MCF 10A (cell line): ENCODE data around the gene MAPK1IP1L. TPM values are rescaled to one million over a fixed set of nuclear protein-coding genes. Genes with fewer than 3 reads are reported as not detected.
"Not testable (repeated sequence)": the region's sequence is repeated elsewhere in the genome, so short reads cannot be mapped to it uniquely, and the experiment has no call there.

ENCODE experiments used
- BruUV-seq: library from RNA; stranded (reverse); fragments of 400-500 nt; replicated peaks from 2 replicates; lab custom pipeline; 2021; lab: Mats Ljungman, UMichigan
- CTCF ChIA-PET: fragments of 300-600 bp; sonication (Branson Sonifier 250); formaldehyde crosslinking; extraction: SDS; loops from one replicate; lab custom pipeline; 2021; ENCODE audit warnings: antibody characterized with exemption, inconsistent platforms; lab: Yijun Ruan, JAX
- POLR2A ChIA-PET: fragments of 300-600, 350-650 bp; sonication (Branson Sonifier 250); formaldehyde crosslinking; extraction: SDS; loops from one replicate; lab custom pipeline; 2020; ENCODE audit warnings: antibody characterized with exemption, inconsistent platforms; lab: Yijun Ruan, JAX
- DNase-seq: peaks from one replicate; pipeline ENCODE4 v3.0.0-alpha.2; 2018; ENCODE audit not compliant: unreplicated experiment
- H3K27ac Mint-ChIP-seq: one replicate; pipeline ENCODE4 v1.8.0; 2022; ENCODE audit warnings: mild to moderate bottlenecking, low read depth, mixed read lengths; ENCODE audit not compliant: unreplicated experiment
- H3K27me3 Mint-ChIP-seq: one replicate; pipeline ENCODE4 v1.8.0; 2022; ENCODE audit warnings: mixed read lengths; ENCODE audit not compliant: insufficient read depth, unreplicated experiment
- H3K36me3 Mint-ChIP-seq: one replicate; pipeline ENCODE4 v1.8.0; 2022; ENCODE audit warnings: mild to moderate bottlenecking, moderate library complexity, mixed read lengths; ENCODE audit not compliant: insufficient read depth, unreplicated experiment
- H3K4me1 Mint-ChIP-seq: one replicate; pipeline ENCODE4 v1.8.0; 2022; ENCODE audit warnings: mixed read lengths; ENCODE audit not compliant: insufficient read depth, unreplicated experiment
- H3K4me3 Mint-ChIP-seq: one replicate; pipeline ENCODE4 v1.8.0; 2022; ENCODE audit warnings: mild to moderate bottlenecking, moderate library complexity, mixed read lengths; ENCODE audit not compliant: unreplicated experiment
- H3K9me3 Mint-ChIP-seq: one replicate; pipeline ENCODE4 v1.8.0; 2022; ENCODE audit warnings: mixed read lengths; ENCODE audit not compliant: unreplicated experiment
- intact Hi-C: fragments of 100-400 bp; cut with micrococcal nuclease; formaldehyde crosslinking; loops from 2 replicates; pipeline ENCODE4 v1.14.1; 2022
- total RNA-seq: library from RNA; stranded (reverse); gene quantifications from 2 replicates; pipeline ENCODE4 v1.2.3, GENCODE V29; 2022
- TF ChIP-seq, protein P1 (sequence below): fragments of 200-600 bp; IDR thresholded peaks from one replicate; pipeline ENCODE4 v1.8.0; 2022; ENCODE audit warnings: antibody characterized with exemption, mild to moderate bottlenecking; ENCODE audit not compliant: unreplicated experiment

The MAPK1IP1L gene
- total RNA-seq, 1 experiment from 2014 or later, result 118 TPM

- Mint-ChIP-seq H3K4me1 (peaks cover 20% of the 10 kb centered on the region), H3K4me3 (peak within 1 kb of the TSS; percentile 91), H3K27ac (peak within 1 kb of the TSS; percentile 88), H3K27me3 (no peaks in the 10 kb centered on the region), H3K9me3 (no peaks in the 10 kb centered on the region), H3K36me3 (peaks cover 7% of the 10 kb centered on the region)
- intact Hi-C loops, result no loop called here
- TF ChIP-seq, protein P1, sequence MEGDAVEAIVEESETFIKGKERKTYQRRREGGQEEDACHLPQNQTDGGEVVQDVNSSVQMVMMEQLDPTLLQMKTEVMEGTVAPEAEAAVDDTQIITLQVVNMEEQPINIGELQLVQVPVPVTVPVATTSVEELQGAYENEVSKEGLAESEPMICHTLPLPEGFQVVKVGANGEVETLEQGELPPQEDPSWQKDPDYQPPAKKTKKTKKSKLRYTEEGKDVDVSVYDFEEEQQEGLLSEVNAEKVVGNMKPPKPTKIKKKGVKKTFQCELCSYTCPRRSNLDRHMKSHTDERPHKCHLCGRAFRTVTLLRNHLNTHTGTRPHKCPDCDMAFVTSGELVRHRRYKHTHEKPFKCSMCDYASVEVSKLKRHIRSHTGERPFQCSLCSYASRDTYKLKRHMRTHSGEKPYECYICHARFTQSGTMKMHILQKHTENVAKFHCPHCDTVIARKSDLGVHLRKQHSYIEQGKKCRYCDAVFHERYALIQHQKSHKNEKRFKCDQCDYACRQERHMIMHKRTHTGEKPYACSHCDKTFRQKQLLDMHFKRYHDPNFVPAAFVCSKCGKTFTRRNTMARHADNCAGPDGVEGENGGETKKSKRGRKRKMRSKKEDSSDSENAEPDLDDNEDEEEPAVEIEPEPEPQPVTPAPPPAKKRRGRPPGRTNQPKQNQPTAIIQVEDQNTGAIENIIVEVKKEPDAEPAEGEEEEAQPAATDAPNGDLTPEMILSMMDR, result no peak
- no TSS peak for BruUV-seq
- POLR2A ChIA-PET, result interaction anchor here (0.5 to 6.4 kb wide), 35 partner anchors 9 to 1971 kb away, joined by 3 to 139 read pairs (median 4); partner anchors contain the start of genes DLGAP5, GCH1 and MAPK1IP1L
- CTCF ChIA-PET, result interaction anchor here (0.9 to 1.3 kb wide), 3 partner anchors 13 to 26 kb away, joined by 3 to 6 read pairs (median 5); partner anchors contain the start of gene MAPK1IP1L
- DNase-seq, result peak; percentile 93
These were observed 24.5 kb upstream of the MAPK1IP1L start, which contains the start of the genes SOCS4 and WDHD1 for GRCh38 chr14:55026793-55027561. TSS of gene SOCS4 (plus strand) at chr14:55027236. CDS start at chr14:55043042, 15,806 bp downstream. TSS of gene WDHD1 (minus strand) at chr14:55027099. CDS start at chr14:55026787, 312 bp downstream.

GRCh38 chr14:55028066-55028465 lies 23.4 kb upstream of the MAPK1IP1L start:
- BruUV-seq, result no TSS peak
- peak overlapping the region; percentile 91 for H3K4me3 Mint-ChIP-seq
- intact Hi-C loops, result no loop called here
- TF ChIP-seq, protein P1, result no peak
- CTCF ChIA-PET, result interaction anchor here (0.7 to 2.3 kb wide), 2 partner anchors 23 to 472 kb away, joined by 5 to 7 read pairs; no protein-coding TSS in a partner anchor
- H3K9me3 Mint-ChIP-seq, result no peaks in the 10 kb centered on the region
- H3K27ac Mint-ChIP-seq, result peak overlapping the region; percentile 88
- DNase-seq, result no peak
- POLR2A ChIA-PET, result interaction anchor here (0.6 to 6.4 kb wide), 18 partner anchors 10 to 462 kb away, joined by 3 to 139 read pairs (median 4); partner anchors contain the start of gene MAPK1IP1L
- peaks cover 20% of the 10 kb centered on the region for H3K4me1 Mint-ChIP-seq
- H3K36me3 Mint-ChIP-seq, result peaks cover 7% of the 10 kb centered on the region
- no peaks in the 10 kb centered on the region for H3K27me3 Mint-ChIP-seq

DNA sequence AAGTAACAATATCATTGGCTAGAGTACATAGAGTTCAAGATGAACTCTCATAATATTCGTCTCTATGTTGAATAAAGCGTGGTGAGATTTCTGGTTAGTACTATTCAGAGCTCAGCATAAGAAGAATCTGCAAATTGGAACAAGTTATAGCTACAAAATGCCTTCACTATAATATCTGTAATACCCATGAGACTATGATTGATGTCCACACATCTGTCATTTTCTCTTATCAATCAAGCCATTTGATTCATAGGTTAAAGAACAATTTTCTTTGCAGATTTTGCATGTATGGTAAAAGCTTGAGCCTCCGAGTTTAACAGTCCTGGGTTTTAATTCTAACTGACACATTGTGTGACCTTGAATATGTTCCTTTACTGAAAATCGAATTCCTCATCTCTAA lies 23.0 kb upstream of the MAPK1IP1L start:
- DNase-seq, result no peak
- H3K27me3 Mint-ChIP-seq, result no peaks in the 10 kb centered on the region
- ChIA-PET CTCF (interaction anchor here (0.7 to 2.3 kb wide), 2 partner anchors 22 to 472 kb away, joined by 5 to 7 read pairs; no protein-coding TSS in a partner anchor), POLR2A (interaction anchor here (0.6 to 6.4 kb wide), 18 partner anchors 9 to 462 kb away, joined by 3 to 139 read pairs (median 4); partner anchors contain the start of gene MAPK1IP1L)
- TF ChIP-seq, protein P1, result no peak
- peaks cover 7% of the 10 kb centered on the region for H3K36me3 Mint-ChIP-seq
- no peaks in the 10 kb centered on the region for H3K9me3 Mint-ChIP-seq
- peak overlapping the region; percentile 91 for H3K4me3 Mint-ChIP-seq
- H3K4me1 Mint-ChIP-seq, result peaks cover 20% of the 10 kb centered on the region
- BruUV-seq, result no TSS peak
- H3K27ac Mint-ChIP-seq, result peak overlapping the region; percentile 9
- intact Hi-C loops, result no loop called here

DNA sequence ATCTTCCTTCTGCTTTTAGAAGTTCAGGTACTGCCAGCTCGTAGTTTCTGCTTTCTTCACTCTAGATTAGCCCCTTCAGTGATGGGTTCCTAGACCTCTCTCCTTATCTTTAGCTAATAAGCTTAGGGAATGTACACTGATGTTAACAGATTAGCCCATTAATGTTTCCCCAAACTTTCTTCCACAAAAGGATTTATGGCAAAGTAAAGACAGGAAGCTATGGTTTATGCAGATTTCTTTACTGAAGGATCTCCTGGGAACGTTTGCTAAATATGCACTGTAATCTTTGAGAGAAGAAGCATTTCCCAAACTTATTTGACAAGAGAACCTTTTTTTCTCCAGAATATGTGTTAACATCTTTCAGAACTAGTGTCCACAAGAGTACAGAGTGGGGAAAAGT lies 20.3 kb upstream of the MAPK1IP1L start:
- intact Hi-C loops, result no loop called here
- Mint-ChIP-seq H3K4me3 (no peak overlapping the region), H3K27me3 (no peaks in the 10 kb centered on the region), H3K4me1 (peaks cover 9% of the 10 kb centered on the region), H3K27ac (peak overlapping the region; percentile 6), H3K9me3 (no peaks in the 10 kb centered on the region), H3K36me3 (peaks cover 28% of the 10 kb centered on the region)
- ChIA-PET CTCF (interaction anchor here (0.6 to 1.2 kb wide), 2 partner anchors 10 to 20 kb away, joined by 3 to 5 read pairs; partner anchors contain the start of gene MAPK1IP1L), POLR2A (interaction anchor here (0.7 to 6.4 kb wide), 8 partner anchors 8 to 104 kb away, joined by 3 to 139 read pairs (median 4); partner anchors contain the start of gene MAPK1IP1L)
- TF ChIP-seq, protein P1, result no peak
- DNase-seq, result no peak
- no TSS peak for BruUV-seq

DNA sequence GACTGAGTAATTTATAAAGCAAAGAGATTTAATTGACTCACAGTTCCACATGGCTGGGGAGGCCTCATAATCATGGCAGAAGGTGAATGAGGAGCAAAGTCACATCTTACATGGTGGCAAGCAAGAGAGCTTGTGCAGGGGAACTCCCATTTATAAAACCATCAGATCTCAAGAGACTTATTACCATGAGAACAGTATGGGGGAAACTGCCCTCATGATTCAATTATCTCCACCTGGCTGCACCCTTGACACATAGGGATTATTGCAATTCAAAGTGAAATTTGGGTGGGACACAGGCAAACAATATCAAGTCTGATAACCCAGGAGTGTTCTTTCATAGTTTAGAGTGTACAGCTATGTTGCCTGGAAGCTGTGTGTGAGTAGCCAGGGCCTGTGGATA lies 13.5 kb upstream of the MAPK1IP1L start:
- intact Hi-C loops, result not testable (repeated sequence)
- POLR2A ChIA-PET, result interaction anchor here (1.0 to 8.1 kb wide), 6 partner anchors 8 to 354 kb away, joined by 3 to 61 read pairs (median 4); partner anchors contain the start of genes MAPK1IP1L, SOCS4 and WDHD1

More for the DNA sequence above, 13.5 kb upstream of the MAPK1IP1L start:
- Mint-ChIP-seq H3K27ac (peak overlapping the region; percentile 59), H3K4me1 (peaks cover 15% of the 10 kb centered on the region), H3K36me3 (peaks cover 57% of the 10 kb centered on the region)
- H3K9me3 Mint-ChIP-seq, DNase-seq, H3K27me3 Mint-ChIP-seq, H3K4me3 Mint-ChIP-seq, BruUV-seq: not testable (repeated sequence)
- CTCF ChIA-PET, result interaction anchor here (0.6 to 0.8 kb wide), 3 partner anchors 8 to 210 kb away, joined by 3 to 4 read pairs (median 4); no protein-coding TSS in a partner anchor
